HL-60 (cell line): Measurements from ENCODE around the gene APOBEC3A.
"Not testable (repeated sequence)": the region's sequence is repeated elsewhere in the genome, so short reads cannot be mapped to it uniquely, and the experiment has no call there.

Experiments
- REST ChIP-seq: IDR thresholded peaks from 2 replicates; pipeline ENCODE4 v1.6.1; 2012; ENCODE audit warnings: low read depth; ENCODE audit not compliant: insufficient replicate concordance
- SPI1 ChIP-seq: IDR thresholded peaks from 2 replicates; pipeline ENCODE4 v1.6.1; 2012; ENCODE audit warnings: low read depth, mild to moderate bottlenecking, borderline replicate concordance
- TF ChIP-seq, protein P1 (sequence below): IDR thresholded peaks from one replicate; pipeline ENCODE4 v1.5.1; 2011; ENCODE audit warnings: low read length, control low read depth, inconsistent platforms; ENCODE audit not compliant: insufficient read depth

DNA sequence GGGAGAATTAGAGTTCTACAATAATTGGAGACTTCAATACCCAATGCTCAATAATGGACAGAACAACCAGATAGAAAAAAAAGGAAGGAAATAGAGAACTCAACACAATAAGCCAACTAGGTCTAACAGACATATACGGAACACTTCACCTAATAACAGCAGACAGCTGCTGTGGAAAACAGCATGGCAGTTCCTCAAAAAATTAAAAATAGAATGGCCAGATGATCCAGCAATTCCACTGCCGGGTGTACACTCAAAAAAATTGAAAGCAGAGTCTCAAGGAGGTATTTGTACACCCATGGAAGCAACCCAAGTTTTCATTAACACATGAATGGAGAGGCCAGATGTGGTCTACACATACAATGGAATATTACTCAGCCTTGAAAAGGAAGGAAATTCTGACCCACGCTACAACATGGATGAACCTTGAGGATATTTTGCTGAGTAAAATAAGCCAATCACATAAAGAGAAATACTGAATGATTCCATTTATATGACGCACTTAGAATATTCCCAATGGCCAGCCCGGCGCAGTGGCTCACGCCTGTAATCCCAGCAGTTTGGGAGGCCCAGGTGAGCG lies 51.0 kb downstream of the APOBEC3A start:
- TF ChIP-seq, protein P1, sequence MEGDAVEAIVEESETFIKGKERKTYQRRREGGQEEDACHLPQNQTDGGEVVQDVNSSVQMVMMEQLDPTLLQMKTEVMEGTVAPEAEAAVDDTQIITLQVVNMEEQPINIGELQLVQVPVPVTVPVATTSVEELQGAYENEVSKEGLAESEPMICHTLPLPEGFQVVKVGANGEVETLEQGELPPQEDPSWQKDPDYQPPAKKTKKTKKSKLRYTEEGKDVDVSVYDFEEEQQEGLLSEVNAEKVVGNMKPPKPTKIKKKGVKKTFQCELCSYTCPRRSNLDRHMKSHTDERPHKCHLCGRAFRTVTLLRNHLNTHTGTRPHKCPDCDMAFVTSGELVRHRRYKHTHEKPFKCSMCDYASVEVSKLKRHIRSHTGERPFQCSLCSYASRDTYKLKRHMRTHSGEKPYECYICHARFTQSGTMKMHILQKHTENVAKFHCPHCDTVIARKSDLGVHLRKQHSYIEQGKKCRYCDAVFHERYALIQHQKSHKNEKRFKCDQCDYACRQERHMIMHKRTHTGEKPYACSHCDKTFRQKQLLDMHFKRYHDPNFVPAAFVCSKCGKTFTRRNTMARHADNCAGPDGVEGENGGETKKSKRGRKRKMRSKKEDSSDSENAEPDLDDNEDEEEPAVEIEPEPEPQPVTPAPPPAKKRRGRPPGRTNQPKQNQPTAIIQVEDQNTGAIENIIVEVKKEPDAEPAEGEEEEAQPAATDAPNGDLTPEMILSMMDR: not testable (repeated sequence)
- peak; percentile 52; the same call in 1 of the 2 replicates for TF ChIP-seq SPI1
- not testable (repeated sequence) for TF ChIP-seq REST
